GM23338 (cell line): Measurements from ENCODE around the gene CFAP74. TPM values are rescaled to one million over a fixed set of nuclear protein-coding genes. Genes with fewer than 3 reads are reported as not detected.

ENCODE experiments used
- ATAC-seq: fragments of 200-7000 bp; cut with Tn5 transposase; 3 replicates; pipeline ENCODE4 v1.9.1; 2020
- DNase-seq: peaks from one replicate; pipeline ENCODE4 v3.0.0-alpha.2; 2015; ENCODE audit warnings: low spot score
- H2AFZ ChIP-seq: fragments of 200-600 bp; sonication (generic); 2 replicates; pipeline ENCODE4 v1.8.0; 2016; ENCODE audit warnings: antibody characterized with exemption, mild to moderate bottlenecking, moderate library complexity
- H3F3A ChIP-seq: fragments of 200-600 bp; sonication (generic); replicated peaks from 2 replicates; pipeline ENCODE4 v1.8.0; 2017; ENCODE audit warnings: antibody characterized with exemption, mixed run types, low read depth
- H3K27ac ChIP-seq: fragments of 200-600 bp; sonication (generic); 2 replicates; pipeline ENCODE4 v1.6.1; 2016; ENCODE audit warnings: low read depth
- H3K27me3 ChIP-seq: fragments of 200-600 bp; sonication (generic); 2 replicates; pipeline ENCODE4 v1.8.0; 2016; ENCODE audit warnings: mild to moderate bottlenecking, mixed run types, moderate library complexity; ENCODE audit not compliant: insufficient read depth
- H3K36me3 ChIP-seq: fragments of 200-600 bp; sonication (generic); 2 replicates; pipeline ENCODE4 v1.8.0; 2016; ENCODE audit warnings: mild to moderate bottlenecking; ENCODE audit not compliant: insufficient read depth
- H3K4me1 ChIP-seq: fragments of 200-600 bp; sonication (generic); 2 replicates; pipeline ENCODE4 v1.8.0; 2016; ENCODE audit warnings: mild to moderate bottlenecking, moderate library complexity; ENCODE audit not compliant: insufficient read depth
- H3K4me2 ChIP-seq: fragments of 200-600 bp; sonication (generic); 2 replicates; pipeline ENCODE4 v1.7.1; 2017; ENCODE audit warnings: mixed run types
- H3K4me3 ChIP-seq: fragments of 200-600 bp; sonication (generic); 2 replicates; pipeline ENCODE4 v1.6.1; 2016; ENCODE audit warnings: mixed run types
- H3K79me2 ChIP-seq: fragments of 200-600 bp; sonication (generic); replicated peaks from 2 replicates; pipeline ENCODE4 v1.8.0; 2017; ENCODE audit warnings: mild to moderate bottlenecking; ENCODE audit not compliant: insufficient read depth
- H3K9me2 ChIP-seq: fragments of 200-600 bp; sonication (generic); 2 replicates; pipeline ENCODE4 v1.8.0; 2017; ENCODE audit not compliant: insufficient read depth
- H4K20me1 ChIP-seq: fragments of 200-600 bp; sonication (generic); replicated peaks from 2 replicates; pipeline ENCODE4 v1.8.0; 2017; ENCODE audit warnings: mild to moderate bottlenecking; ENCODE audit not compliant: insufficient read depth
- H3K27ac Mint-ChIP-seq: 2 replicates; pipeline ENCODE4 v1.8.0; 2020; ENCODE audit warnings: inconsistent platforms, mild to moderate bottlenecking, moderate library complexity, mixed read lengths
- H3K27me3 Mint-ChIP-seq: 3 replicates; pipeline ENCODE4 v1.8.0; 2022; ENCODE audit warnings: low read depth, mild to moderate bottlenecking, moderate library complexity, mixed read lengths, inconsistent platforms; ENCODE audit not compliant: insufficient read depth, poor library complexity
- H3K36me3 Mint-ChIP-seq: 3 replicates; pipeline ENCODE4 v1.8.0; 2021; ENCODE audit warnings: low read depth, mild to moderate bottlenecking, inconsistent platforms, moderate library complexity, mixed read lengths
- H3K4me1 Mint-ChIP-seq: 3 replicates; pipeline ENCODE4 v1.8.0; 2020; ENCODE audit warnings: mild to moderate bottlenecking, inconsistent platforms, mixed read lengths
- H3K4me3 Mint-ChIP-seq: 3 replicates; pipeline ENCODE4 v1.8.0; 2021; ENCODE audit warnings: moderate library complexity, mild to moderate bottlenecking, inconsistent platforms, mixed read lengths
- H3K9me3 Mint-ChIP-seq: 3 replicates; pipeline ENCODE4 v1.8.0; 2020; ENCODE audit warnings: moderate library complexity, mild to moderate bottlenecking, inconsistent platforms, mixed read lengths
- CREB1 ChIP-seq: fragments of 250-450 bp; sonication (Bioruptor Pico); IDR thresholded peaks from 2 replicates; pipeline ENCODE4 v1.5.0; 2020; ENCODE audit warnings: low read depth, mild to moderate bottlenecking, moderate library complexity
- CTCF ChIP-seq, 2 experiments: fragments of 200-600 bp in 1 of 2; sonication (generic) in 1 of 2; conservative IDR thresholded peaks; 2 replicates each; pipeline versions ENCODE4 v1.5.1 to v1.6.1; 2016 to 2017; ENCODE audit warnings: antibody characterized with exemption in 2 of 2, low read depth in 2 of 2, mild to moderate bottlenecking in 2 of 2, moderate library complexity in 1 of 2
- EZH2 ChIP-seq: fragments of 200-600 bp; sonication (generic); IDR thresholded peaks from one replicate; pipeline ENCODE4 v1.8.0; 2017; ENCODE audit warnings: antibody characterized with exemption, mild to moderate bottlenecking, low read depth; ENCODE audit not compliant: unreplicated experiment
- EZH2phosphoT487 ChIP-seq: fragments of 200-600 bp; sonication (generic); IDR thresholded peaks from one replicate; pipeline ENCODE4 v1.8.1; 2018; ENCODE audit warnings: antibody characterized with exemption; ENCODE audit not compliant: unreplicated experiment
- JUNB ChIP-seq: IDR thresholded peaks from one replicate; pipeline ENCODE4 v1.6.1; 2016; ENCODE audit warnings: antibody characterized with exemption; ENCODE audit not compliant: unreplicated experiment
- NANOG ChIP-seq: IDR thresholded peaks from 2 replicates; pipeline ENCODE4 v1.6.1; 2016; ENCODE audit warnings: antibody characterized with exemption, borderline replicate concordance
- POLR2AphosphoS5 ChIP-seq: IDR thresholded peaks from 2 replicates; pipeline ENCODE4 v1.6.1; 2016; ENCODE audit warnings: antibody characterized with exemption, low read depth
- REST ChIP-seq: IDR thresholded peaks from one replicate; pipeline ENCODE4 v1.6.1; 2018; ENCODE audit warnings: antibody characterized with exemption; ENCODE audit not compliant: unreplicated experiment
- STAT1 ChIP-seq: IDR thresholded peaks from one replicate; pipeline ENCODE4 v1.6.1; 2016; ENCODE audit warnings: antibody characterized with exemption; ENCODE audit not compliant: unreplicated experiment
- ZNF114 ChIP-seq: fragments of 250-450 bp; sonication (Bioruptor Pico); IDR thresholded peaks from 2 replicates; pipeline ENCODE4 v1.5.0; 2020; ENCODE audit warnings: mild to moderate bottlenecking, moderate library complexity
- ZNF331 ChIP-seq: fragments of 250-450 bp; sonication (Bioruptor Pico); IDR thresholded peaks from 2 replicates; pipeline ENCODE4 v1.5.0; 2020; ENCODE audit warnings: low read depth, mild to moderate bottlenecking, moderate library complexity
- polyA plus RNA-seq: library from polyadenylated mRNA; unstranded; fragments of >200 nt; fragmentation: Nextera tagmentation; extraction: Ambion mirVana; gene quantifications from 2 replicates; pipeline ENCODE4 v1.2.1, GENCODE V29; 2016
- total RNA-seq: library from RNA; depleted of rRNA; stranded (reverse); fragments of >200 nt; shearing (Covaris generic); gene quantifications from 2 replicates; pipeline ENCODE4 v1.2.3, GENCODE V29; 2014

CFAP74 gene
- total and polyA plus RNA-seq, 2 experiments from 2014 or later, result 0.21 TPM; not detected in 1

- H3K4me2 ChIP-seq, result no peak overlapping the region
- DNase-seq (no peak), ATAC-seq (no peak)
- TF ChIP-seq REST (no peak), JUNB (no peak), POLR2AphosphoS5 (no peak), EZH2 (no peak), ZNF331 (no peak), STAT1 (no peak), CTCF (conservative IDR thresholded peaks at IDR 0.05; ENCODE audit: low read depth in 2 of 2) (no peak), CREB1 (CRISPR knock-in tag) (no peak), ZNF114 (CRISPR knock-in tag) (no peak), EZH2phosphoT487 (no peak), NANOG (no peak)
- H3K27me3 ChIP-seq, result no peaks in the 10 kb centered on the region
- no peaks in the 10 kb centered on the region for H3K79me2 ChIP-seq
- no peaks in the 10 kb centered on the region for H3K9me3 Mint-ChIP-seq
- H3F3A ChIP-seq, result no peaks in the 10 kb centered on the region
- H3K27ac ChIP-seq, result no peak overlapping the region
- no peaks in the 10 kb centered on the region; the same call in 2 of the 3 replicates for H3K36me3 Mint-ChIP-seq
- no peak overlapping the region for H3K27ac Mint-ChIP-seq
- no peak overlapping the region for H3K4me3 Mint-ChIP-seq
- peaks cover 13% of the 10 kb centered on the region for H3K27me3 Mint-ChIP-seq
- H4K20me1 ChIP-seq, result no peaks in the 10 kb centered on the region
- no peaks in the 10 kb centered on the region for H3K36me3 ChIP-seq
- peaks cover 8% of the 10 kb centered on the region; the same call in 2 of the 3 replicates for H3K4me1 Mint-ChIP-seq
- no peaks in the 10 kb centered on the region for H3K9me2 ChIP-seq
- H3K4me1 ChIP-seq, result peaks cover 3% of the 10 kb centered on the region; the same call in 1 of the 2 replicates
- H2AFZ ChIP-seq, result no peak overlapping the region
- H3K4me3 ChIP-seq, result no peak overlapping the region
Measured at GRCh38 chr1:1997576-1997975, 6.0 kb downstream of the CFAP74 start.

- Mint-ChIP-seq H3K9me3 (no peaks in the 10 kb centered on the region), H3K27ac (no peak overlapping the region), H3K4me3 (no peak overlapping the region), H3K27me3 (peaks cover 11% of the 10 kb centered on the region), H3K4me1 (peaks cover 8% of the 10 kb centered on the region; the same call in 2 of the 3 replicates), H3K36me3 (no peaks in the 10 kb centered on the region; the same call in 2 of the 3 replicates)
- Histone ChIP-seq H3K36me3 (no peaks in the 10 kb centered on the region), H3K27me3 (no peaks in the 10 kb centered on the region), H3K4me2 (no peak overlapping the region), H2AFZ (peak overlapping the region; percentile 77), H4K20me1 (no peaks in the 10 kb centered on the region), H3F3A (no peaks in the 10 kb centered on the region), H3K9me2 (no peaks in the 10 kb centered on the region), H3K79me2 (no peaks in the 10 kb centered on the region), H3K27ac (peak overlapping the region; percentile 61; the same call in 1 of the 2 replicates), H3K4me1 (peaks cover 3% of the 10 kb centered on the region; the same call in 1 of the 2 replicates), H3K4me3 (no peak overlapping the region)
- no peak for DNase-seq
- ATAC-seq, result no peak
- TF ChIP-seq JUNB (no peak), ZNF331 (no peak), POLR2AphosphoS5 (no peak), STAT1 (no peak), NANOG (no peak), CTCF (conservative IDR thresholded peaks at IDR 0.05; ENCODE audit: low read depth in 2 of 2) (no peak), EZH2 (no peak), REST (no peak), ZNF114 (CRISPR knock-in tag) (no peak)
Measured at GRCh38 chr1:1996207-1996651, 7.4 kb downstream of the CFAP74 start.
